K562 treated with DMSO at 1 percent for 4 hours (cell line): ENCODE data around the gene CABP4. TPM values are rescaled to one million over a fixed set of nuclear protein-coding genes. Genes with fewer than 3 reads are reported as not detected.

Experiments
- total RNA-seq: library from RNA; unstranded; fragments of 300-600 nt; gene quantifications from 2 replicates; pipeline ENCODE4 v1.2.3, GENCODE V29; 2022; ENCODE audit not compliant: insufficient read depth

CABP4 gene
- not detected in 2 replicates for total RNA-seq

DNA sequence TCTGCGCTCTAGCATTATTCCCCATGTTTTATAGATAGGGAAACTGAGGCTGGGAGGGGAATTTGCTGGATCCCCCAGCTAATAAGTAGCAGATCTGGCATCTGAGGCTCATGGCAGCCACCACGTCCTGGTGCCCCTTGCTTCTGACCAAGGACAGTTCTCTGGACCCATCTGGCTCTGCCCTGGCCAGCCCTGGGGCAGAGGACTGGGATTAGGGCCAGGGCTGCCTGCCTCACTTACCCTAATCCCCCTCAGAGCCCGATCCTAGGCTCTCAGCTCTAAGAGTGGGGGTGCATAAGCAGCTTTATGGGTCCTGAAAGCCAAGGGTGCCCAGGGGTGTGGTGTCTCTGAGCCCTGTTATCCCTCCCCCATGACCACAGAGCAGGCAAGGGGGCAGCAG lies at the start of gene CABP4:
Gene CABP4 (plus strand): TSS at position 301 of the 400 bp plus-strand sequence. CDS start 70 bp downstream, at position 371.

DNA sequence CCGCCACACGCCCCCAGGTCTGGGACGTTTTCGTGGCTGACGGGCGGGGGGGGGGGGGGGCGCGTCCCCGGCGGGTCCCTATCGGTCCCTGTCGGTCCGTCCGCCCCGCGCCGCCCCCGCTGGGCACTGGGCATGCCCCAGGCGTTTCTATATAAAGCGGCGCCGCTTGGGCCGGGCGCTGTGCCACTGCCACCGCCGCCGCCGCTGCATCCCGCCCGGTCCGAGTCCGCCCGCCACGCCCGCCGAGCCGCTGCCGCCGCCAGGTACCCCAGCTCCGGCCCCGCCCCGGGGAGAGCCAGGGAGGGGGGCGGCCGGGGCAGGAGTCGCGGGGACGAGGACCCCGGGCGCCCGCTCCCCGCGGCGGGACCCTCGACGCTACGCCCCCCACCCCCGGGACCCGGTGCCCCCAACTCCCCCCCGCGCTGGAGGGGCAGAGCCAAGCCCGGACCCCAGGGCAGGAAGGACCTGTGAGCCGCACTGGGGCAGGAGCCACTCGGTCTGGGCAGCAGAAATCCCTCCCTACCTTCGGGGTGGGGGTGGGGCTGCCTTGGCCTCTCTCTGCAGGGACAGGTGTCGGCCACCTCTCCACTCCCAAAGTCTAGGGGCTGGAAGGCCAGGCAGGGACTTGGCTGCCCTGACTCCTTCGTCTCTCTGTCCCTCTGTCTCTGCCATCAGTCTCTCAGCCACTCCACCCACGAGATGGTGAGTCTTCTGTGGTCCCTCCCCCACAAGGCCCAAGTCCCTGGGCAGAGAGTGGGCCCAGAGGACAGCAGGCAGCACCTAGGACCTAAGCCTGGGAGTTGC lies 39.5 kb upstream of the CABP4 start, which contains the start of gene CARNS1:
Gene CARNS1 (plus strand): TSS at position 178 of the 804 bp plus-strand sequence. CDS start 522 bp downstream, at position 700.

DNA sequence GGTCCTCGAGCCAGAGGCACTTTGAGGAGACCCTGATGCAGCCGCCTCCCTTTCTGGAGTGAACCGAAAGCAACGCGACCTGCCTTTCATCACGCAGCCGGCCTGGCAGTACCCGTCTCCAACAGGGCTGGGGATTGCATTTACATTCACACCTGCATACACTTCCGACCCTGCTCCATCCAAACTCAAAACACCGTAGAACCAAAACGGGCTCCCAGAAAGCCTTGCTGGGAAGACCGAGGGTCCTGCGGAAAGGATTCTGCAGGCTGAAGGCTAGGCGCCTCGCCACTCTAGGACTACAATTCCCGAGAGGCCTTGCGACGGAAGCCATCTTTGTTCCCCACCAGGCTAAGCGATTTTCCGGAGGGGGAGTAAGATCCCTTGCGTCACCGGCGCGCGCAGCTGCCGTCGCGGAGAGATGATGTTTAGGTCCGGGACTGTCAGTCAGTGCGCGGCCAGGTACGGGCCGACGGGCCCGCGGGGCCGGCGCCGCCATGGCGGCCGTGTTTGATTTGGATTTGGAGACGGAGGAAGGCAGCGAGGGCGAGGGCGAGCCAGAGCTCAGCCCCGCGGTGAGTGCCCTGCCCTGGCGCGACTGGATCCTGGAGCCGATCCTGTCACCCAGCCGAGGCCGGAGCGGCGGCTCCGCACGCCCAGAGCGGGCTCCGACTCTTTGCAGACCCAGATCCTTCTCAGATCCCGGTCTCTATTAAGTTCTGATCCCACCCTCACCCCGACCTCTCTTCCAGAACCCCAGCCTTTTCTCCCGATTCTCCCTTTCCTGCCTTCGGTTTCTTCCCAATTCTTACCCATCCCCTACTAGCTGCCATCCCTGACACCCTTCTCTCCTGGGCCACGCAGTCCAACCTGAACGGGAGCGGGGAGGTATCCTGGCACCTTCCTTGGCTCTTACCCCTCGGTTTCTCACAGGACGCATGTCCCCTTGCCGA lies 26.8 kb upstream of the CABP4 start, which contains the start of gene RPS6KB2:
Gene RPS6KB2 (plus strand): TSS at position 443 of the 950 bp plus-strand sequence. CDS start 52 bp downstream, at position 495.

GRCh38 chr11:67437082-67437808 lies 17.9 kb upstream of the CABP4 start, which contains the start of gene PTPRCAP:
TSS of gene PTPRCAP (minus strand) at chr11:67437682. CDS start at chr11:67437619, 63 bp downstream.

GRCh38 chr11:67452141-67452952 lies 2.8 kb upstream of the CABP4 start, which contains the start of gene GPR152:
TSS of gene GPR152 (minus strand) at chr11:67452729. CDS start at chr11:67452724, 5 bp downstream.

GRCh38 chr11:67468759-67469507 lies 13.8 kb downstream of the CABP4 start, which contains the start of gene TMEM134:
TSS of gene TMEM134 (minus strand) at chr11:67469251. CDS start at chr11:67469192, 59 bp downstream.

GRCh38 chr11:67482827-67483798 lies 28.0 kb downstream of the CABP4 start, which contains the start of gene AIP:
TSS of gene AIP (plus strand) at chr11:67483026. CDS start at chr11:67483159, 133 bp downstream.

DNA sequence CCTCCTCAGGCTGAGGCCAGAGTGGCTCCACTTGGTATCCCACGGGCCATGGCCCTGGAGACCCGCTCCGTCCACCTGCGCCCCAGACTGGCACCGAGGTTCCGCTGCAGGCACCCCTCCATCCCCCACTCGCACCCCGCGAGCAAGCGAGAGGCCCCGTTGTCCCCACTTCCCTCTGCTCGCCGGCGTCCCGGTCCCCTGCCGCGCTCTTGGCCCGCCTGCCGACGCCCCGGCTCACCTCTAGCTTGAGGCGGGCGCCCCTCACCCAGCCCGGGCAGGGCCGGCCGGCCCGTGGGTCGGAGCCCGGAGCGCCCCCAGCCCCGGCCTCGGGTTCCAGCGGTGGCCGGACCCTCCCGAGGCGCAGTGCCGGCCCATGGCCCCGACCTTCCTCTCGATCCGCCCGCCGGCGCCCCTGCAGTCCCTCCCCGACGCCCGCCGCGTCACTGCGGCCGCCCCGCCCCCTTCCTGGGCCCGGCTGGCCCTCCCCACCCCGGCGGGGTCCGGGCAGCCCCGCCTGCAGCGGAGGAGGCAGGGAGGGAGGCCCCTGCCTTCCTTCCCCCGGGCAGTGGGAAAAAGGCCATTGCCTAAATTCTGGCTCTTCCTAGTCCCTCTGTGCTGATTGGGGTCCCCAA lies 49.9 kb downstream of the CABP4 start, which contains the start of gene PITPNM1:
Gene PITPNM1 (minus strand): TSS at position 414 of the 632 bp plus-strand sequence. CDS start 1,183 bp downstream, outside the sequence.

GRCh38 chr11:67507864-67508485 lies 52.8 kb downstream of the CABP4 start, which contains the start of gene CDK2AP2:
TSS of gene CDK2AP2 (minus strand) at chr11:67508162. CDS start at chr11:67508082, 80 bp downstream.

Other genes with a start within 250 kb of the CABP4 start
- gene GRK2, start 188.9 kb upstream of the CABP4 start, total RNA-seq, result 131 and 142 TPM in 2 replicates
- 40.8 and 46.3 TPM in 2 replicates for gene ANKRD13D, start 166.1 kb upstream of the CABP4 start, total RNA-seq
- 3.9 and 8.5 TPM in 2 replicates for gene SSH3, start 151.8 kb upstream of the CABP4 start, total RNA-seq
- gene POLD4, start 101.8 kb upstream of the CABP4 start, total RNA-seq, result 82.5 and 123 TPM in 2 replicates
- 1.0 and 1.2 TPM in 2 replicates for gene CLCF1, start 81.8 kb upstream of the CABP4 start, total RNA-seq
- 38.7 and 39.2 TPM in 2 replicates for gene RAD9A, start 63.4 kb upstream of the CABP4 start, total RNA-seq
- gene PPP1CA, start 53.5 kb upstream of the CABP4 start, total RNA-seq, result 321 and 325 TPM in 2 replicates
- 1.4 and 1.7 TPM in 2 replicates for gene TBC1D10C, start 51.3 kb upstream of the CABP4 start, total RNA-seq
- gene CARNS1, start 39.7 kb upstream of the CABP4 start, total RNA-seq, result not detected in 2 replicates
- gene RPS6KB2, start 26.9 kb upstream of the CABP4 start, total RNA-seq, result 72.1 and 83.4 TPM in 2 replicates
- gene PTPRCAP, start 17.7 kb upstream of the CABP4 start, total RNA-seq, result 2.1 and 2.5 TPM in 2 replicates
- 222 and 228 TPM in 2 replicates for gene CORO1B, start 11.9 kb upstream of the CABP4 start, total RNA-seq
- gene GPR152, start 2.6 kb upstream of the CABP4 start, total RNA-seq, result not detected in 2 replicates
- 44.8 and 54.3 TPM in 2 replicates for gene TMEM134, start 13.9 kb downstream of the CABP4 start, total RNA-seq
- 111 and 127 TPM in 2 replicates for gene AIP, start 27.7 kb downstream of the CABP4 start, total RNA-seq
- 39.7 and 47.4 TPM in 2 replicates for gene PITPNM1, start 50.0 kb downstream of the CABP4 start, total RNA-seq
- 117 and 122 TPM in 2 replicates for gene CDK2AP2, start 52.8 kb downstream of the CABP4 start, total RNA-seq
- gene CABP2, start 68.1 kb downstream of the CABP4 start, total RNA-seq, result not detected in 2 replicates
- gene GSTP1, start 128.5 kb downstream of the CABP4 start, total RNA-seq, result 2,202 and 2,224 TPM in 2 replicates
- gene NDUFV1, start 151.6 kb downstream of the CABP4 start, total RNA-seq, result 188 and 204 TPM in 2 replicates
- gene NUDT8, start 174.6 kb downstream of the CABP4 start, total RNA-seq, result 12.3 and 16.7 TPM in 2 replicates
- not detected in 2 replicates for gene TBX10, start 184.4 kb downstream of the CABP4 start, total RNA-seq
- gene ACY3, start 195.4 kb downstream of the CABP4 start, total RNA-seq, result not detected in 2 replicates
- gene ALDH3B2, start 219.3 kb downstream of the CABP4 start, total RNA-seq, result not detected in 2 replicates